Caco-2 (cell line): ENCODE measurements around the gene RRBP1. TPM values are rescaled to one million over a fixed set of nuclear protein-coding genes. Genes with fewer than 3 reads are reported as not detected.

Source experiments
- Bru-seq: library from RNA; stranded (reverse); fragments of 400-500 nt; gene quantifications from one replicate; lab custom pipeline; 2021; lab: Mats Ljungman, UMichigan
- BruChase-seq, 2 experiments: library from RNA; stranded (reverse); fragments of 400-500 nt; gene quantifications; one replicate each; lab custom pipeline; 2021; lab: Mats Ljungman, UMichigan
- BruUV-seq: library from RNA; stranded (reverse); fragments of 400-500 nt; replicated peaks from 2 replicates; lab custom pipeline; 2021; lab: Mats Ljungman, UMichigan
- CTCF ChIA-PET: fragments of 300-600 bp; sonication (Branson Sonifier 250); formaldehyde crosslinking; loops from one replicate; lab custom pipeline; 2022; ENCODE audit warnings: antibody characterized with exemption; lab: Charles Lee
- POLR2A ChIA-PET: fragments of 300-600 bp; sonication (Branson Sonifier 250); formaldehyde crosslinking; loops from one replicate; lab custom pipeline; 2022; ENCODE audit warnings: antibody characterized with exemption; lab: Charles Lee
- DNase-seq, 2 experiments: peaks; one replicate each; pipeline versions ENCODE4 v3.0.0 to v3.0.0-alpha.2; 2020 to 2022
- H3K27me3 ChIP-seq: replicated peaks from 2 replicates; pipeline ENCODE4 v1.6.0; 2011; ENCODE audit warnings: low read length; ENCODE audit not compliant: control insufficient read depth, insufficient read depth
- H3K36me3 ChIP-seq: 2 replicates; pipeline ENCODE4 v1.5.1; 2011; ENCODE audit warnings: low read length; ENCODE audit not compliant: control insufficient read depth, insufficient read depth
- H3K4me1 ChIP-seq: fragments of 250-450 bp; sonication (Bioruptor Pico); 2 replicates; pipeline ENCODE4 v1.5.1; 2020; ENCODE audit warnings: mild to moderate bottlenecking
- H3K4me3 ChIP-seq: 2 replicates; pipeline ENCODE4 v1.5.1; 2011; ENCODE audit warnings: low read depth, mild to moderate bottlenecking, control low read depth, low read length
- H3K9me3 ChIP-seq: fragments of 250-450 bp; sonication (Bioruptor Pico); 2 replicates; pipeline ENCODE4 v1.5.1; 2020; ENCODE audit warnings: mild to moderate bottlenecking, moderate library complexity
- H3K27ac Mint-ChIP-seq: one replicate; pipeline ENCODE4 v1.8.0; 2022; ENCODE audit warnings: mixed read lengths; ENCODE audit not compliant: unreplicated experiment
- H3K27me3 Mint-ChIP-seq: one replicate; pipeline ENCODE4 v1.8.0; 2022; ENCODE audit warnings: mixed read lengths; ENCODE audit not compliant: insufficient read depth, unreplicated experiment
- H3K36me3 Mint-ChIP-seq: one replicate; pipeline ENCODE4 v1.8.0; 2022; ENCODE audit warnings: mild to moderate bottlenecking, mixed read lengths; ENCODE audit not compliant: insufficient read depth, unreplicated experiment
- H3K4me1 Mint-ChIP-seq: one replicate; pipeline ENCODE4 v1.8.0; 2022; ENCODE audit warnings: low read depth, mixed read lengths; ENCODE audit not compliant: unreplicated experiment
- H3K4me3 Mint-ChIP-seq: one replicate; pipeline ENCODE4 v1.8.0; 2022; ENCODE audit warnings: mild to moderate bottlenecking, moderate library complexity, mixed read lengths; ENCODE audit not compliant: unreplicated experiment
- H3K9me3 Mint-ChIP-seq: one replicate; pipeline ENCODE4 v1.8.0; 2022; ENCODE audit warnings: mixed read lengths; ENCODE audit not compliant: unreplicated experiment
- intact Hi-C: fragments of 100-400 bp; cut with micrococcal nuclease; formaldehyde crosslinking; loops from one replicate; pipeline ENCODE4 v1.10.0; 2022; ENCODE audit not compliant: unreplicated experiment
- long read RNA-seq: library from polyadenylated mRNA; stranded (forward); transcript quantifications from one replicate; pipeline ENCODE4 v2.0.0, GENCODE V29; 2022
- total RNA-seq: library from RNA; stranded (reverse); gene quantifications from 2 replicates; pipeline ENCODE4 v1.2.3, GENCODE V29; 2022
- TF ChIP-seq, protein P1 (sequence below), 2 experiments: fragments of 200-600 bp in 1 of 2; IDR thresholded peaks; 1 replicate in 1 of 2; 2 replicates in 1 of 2; pipeline versions ENCODE4 v1.5.1 to v1.8.0; 2011 to 2022; ENCODE audit warnings: antibody characterized with exemption in 1 of 2, control low read depth in 1 of 2, inconsistent platforms in 1 of 2, low read depth in 1 of 2, low read length in 1 of 2, mild to moderate bottlenecking in 1 of 2, moderate library complexity in 1 of 2; ENCODE audit not compliant: insufficient read depth in 1 of 2, severe bottlenecking in 1 of 2, unreplicated experiment in 1 of 2

RRBP1 gene, protein sequence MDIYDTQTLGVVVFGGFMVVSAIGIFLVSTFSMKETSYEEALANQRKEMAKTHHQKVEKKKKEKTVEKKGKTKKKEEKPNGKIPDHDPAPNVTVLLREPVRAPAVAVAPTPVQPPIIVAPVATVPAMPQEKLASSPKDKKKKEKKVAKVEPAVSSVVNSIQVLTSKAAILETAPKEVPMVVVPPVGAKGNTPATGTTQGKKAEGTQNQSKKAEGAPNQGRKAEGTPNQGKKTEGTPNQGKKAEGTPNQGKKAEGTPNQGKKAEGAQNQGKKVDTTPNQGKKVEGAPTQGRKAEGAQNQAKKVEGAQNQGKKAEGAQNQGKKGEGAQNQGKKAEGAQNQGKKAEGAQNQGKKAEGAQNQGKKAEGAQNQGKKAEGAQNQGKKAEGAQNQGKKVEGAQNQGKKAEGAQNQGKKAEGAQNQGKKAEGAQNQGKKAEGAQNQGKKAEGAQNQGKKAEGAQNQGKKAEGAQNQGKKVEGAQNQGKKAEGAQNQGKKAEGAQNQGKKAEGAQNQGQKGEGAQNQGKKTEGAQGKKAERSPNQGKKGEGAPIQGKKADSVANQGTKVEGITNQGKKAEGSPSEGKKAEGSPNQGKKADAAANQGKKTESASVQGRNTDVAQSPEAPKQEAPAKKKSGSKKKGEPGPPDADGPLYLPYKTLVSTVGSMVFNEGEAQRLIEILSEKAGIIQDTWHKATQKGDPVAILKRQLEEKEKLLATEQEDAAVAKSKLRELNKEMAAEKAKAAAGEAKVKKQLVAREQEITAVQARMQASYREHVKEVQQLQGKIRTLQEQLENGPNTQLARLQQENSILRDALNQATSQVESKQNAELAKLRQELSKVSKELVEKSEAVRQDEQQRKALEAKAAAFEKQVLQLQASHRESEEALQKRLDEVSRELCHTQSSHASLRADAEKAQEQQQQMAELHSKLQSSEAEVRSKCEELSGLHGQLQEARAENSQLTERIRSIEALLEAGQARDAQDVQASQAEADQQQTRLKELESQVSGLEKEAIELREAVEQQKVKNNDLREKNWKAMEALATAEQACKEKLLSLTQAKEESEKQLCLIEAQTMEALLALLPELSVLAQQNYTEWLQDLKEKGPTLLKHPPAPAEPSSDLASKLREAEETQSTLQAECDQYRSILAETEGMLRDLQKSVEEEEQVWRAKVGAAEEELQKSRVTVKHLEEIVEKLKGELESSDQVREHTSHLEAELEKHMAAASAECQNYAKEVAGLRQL (N-terminal part only)
- total RNA-seq, result 665 and 758 TPM in 2 replicates
- Bru-seq, nascent RNA, result percentile 99 among the genes with signal in this experiment
- BruChase-seq, experiment 1, labeled RNA remaining after a 2-hour chase, result percentile 97 among the genes with signal in this experiment
- percentile 97 among the genes with signal in this experiment for BruChase-seq, experiment 2, labeled RNA remaining after a 6-hour chase
- long read RNA-seq, full-length matches to known transcripts, result 57 of 170 reads
- long read RNA-seq, partial matches to known transcripts, result 47 of 170 reads
- long read RNA-seq, other reads (novel, unspliced or antisense), result 66 of 170 reads

DNA sequence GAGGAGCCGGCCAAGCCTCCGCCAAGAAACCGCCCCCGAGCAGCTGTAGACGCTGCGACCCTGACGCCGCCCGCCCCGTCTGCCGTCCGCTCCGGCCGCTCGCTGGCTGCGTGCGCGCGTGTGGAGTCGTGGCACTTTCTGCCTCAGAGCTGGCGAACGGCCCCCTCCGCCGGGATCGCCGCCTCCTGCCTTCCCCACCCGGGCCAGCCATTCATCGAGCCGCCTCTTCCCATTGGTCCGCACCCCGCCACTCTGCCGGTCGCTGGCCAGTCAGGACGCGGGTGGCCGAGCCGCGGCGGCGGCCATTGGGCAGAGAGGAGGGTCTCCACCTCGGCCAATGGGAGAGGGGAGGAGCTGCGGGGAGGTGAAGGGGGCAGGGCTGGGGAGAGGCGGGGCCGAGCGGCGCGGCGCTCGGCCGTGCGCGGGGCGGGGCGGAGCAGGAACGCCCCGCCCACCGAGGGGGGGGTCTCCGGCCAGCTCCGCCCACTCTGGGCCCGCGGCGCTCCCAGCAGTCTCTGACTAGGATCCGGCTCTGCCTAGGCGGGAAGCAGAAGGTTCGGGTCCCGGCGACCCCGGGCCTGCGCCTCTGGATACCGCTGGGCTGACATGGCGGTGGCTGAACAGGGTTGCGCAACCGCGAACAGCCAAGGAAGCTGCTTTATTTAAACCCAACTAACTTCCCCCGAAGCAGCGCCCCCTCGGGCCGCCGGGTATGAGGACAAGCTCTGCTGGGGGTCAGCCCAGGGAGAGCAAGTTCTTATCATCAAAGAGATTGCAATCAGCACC lies at the start of gene RRBP1:
Gene RRBP1, minus strand, starts transcription at position 140 of the 786 bp plus-strand sequence. CDS start 21,735 bp downstream, outside the sequence.
- TF ChIP-seq, protein P1, sequence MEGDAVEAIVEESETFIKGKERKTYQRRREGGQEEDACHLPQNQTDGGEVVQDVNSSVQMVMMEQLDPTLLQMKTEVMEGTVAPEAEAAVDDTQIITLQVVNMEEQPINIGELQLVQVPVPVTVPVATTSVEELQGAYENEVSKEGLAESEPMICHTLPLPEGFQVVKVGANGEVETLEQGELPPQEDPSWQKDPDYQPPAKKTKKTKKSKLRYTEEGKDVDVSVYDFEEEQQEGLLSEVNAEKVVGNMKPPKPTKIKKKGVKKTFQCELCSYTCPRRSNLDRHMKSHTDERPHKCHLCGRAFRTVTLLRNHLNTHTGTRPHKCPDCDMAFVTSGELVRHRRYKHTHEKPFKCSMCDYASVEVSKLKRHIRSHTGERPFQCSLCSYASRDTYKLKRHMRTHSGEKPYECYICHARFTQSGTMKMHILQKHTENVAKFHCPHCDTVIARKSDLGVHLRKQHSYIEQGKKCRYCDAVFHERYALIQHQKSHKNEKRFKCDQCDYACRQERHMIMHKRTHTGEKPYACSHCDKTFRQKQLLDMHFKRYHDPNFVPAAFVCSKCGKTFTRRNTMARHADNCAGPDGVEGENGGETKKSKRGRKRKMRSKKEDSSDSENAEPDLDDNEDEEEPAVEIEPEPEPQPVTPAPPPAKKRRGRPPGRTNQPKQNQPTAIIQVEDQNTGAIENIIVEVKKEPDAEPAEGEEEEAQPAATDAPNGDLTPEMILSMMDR (IDR thresholded peaks at IDR 0.05; ENCODE audit: insufficient read depth in 1 of 2, low read depth in 1 of 2, low read length in 1 of 2, severe bottlenecking in 1 of 2, unreplicated experiment in 1 of 2), result peak; percentile 82 to 85
- Histone ChIP-seq H3K9me3 (peaks cover 16% of the 10 kb centered on the region), H3K4me3 (peak within 1 kb of the TSS; percentile 92), H3K4me1 (peaks cover 60% of the 10 kb centered on the region), H3K36me3 (peaks cover 4% of the 10 kb centered on the region; the same call in 1 of the 2 replicates), H3K27me3 (no peaks in the 10 kb centered on the region)
- Mint-ChIP-seq H3K27ac (peak within 1 kb of the TSS; percentile 95), H3K4me3 (peak within 1 kb of the TSS; percentile 85), H3K9me3 (peaks cover 17% of the 10 kb centered on the region), H3K27me3 (no peaks in the 10 kb centered on the region), H3K4me1 (peaks cover 68% of the 10 kb centered on the region), H3K36me3 (peaks cover 58% of the 10 kb centered on the region)
- peak; percentile 99 for DNase-seq
- intact Hi-C loops, result loop anchor here (1.0 to 10.0 kb wide), 6 partner anchors 26 to 313 kb away; partner anchors contain the start of gene SNX5
- BruUV-seq, result no TSS peak
- POLR2A ChIA-PET, result interaction anchor here (0.5 to 2.3 kb wide), 29 partner anchors 9 to 1805 kb away, joined by 3 to 73 read pairs (median 5); partner anchors contain the start of gene DSTN
- CTCF ChIA-PET, result interaction anchor here (0.6 to 2.9 kb wide), 29 partner anchors 9 to 982 kb away, joined by 3 to 44 read pairs (median 3); partner anchors contain the start of gene BANF2

DNA sequence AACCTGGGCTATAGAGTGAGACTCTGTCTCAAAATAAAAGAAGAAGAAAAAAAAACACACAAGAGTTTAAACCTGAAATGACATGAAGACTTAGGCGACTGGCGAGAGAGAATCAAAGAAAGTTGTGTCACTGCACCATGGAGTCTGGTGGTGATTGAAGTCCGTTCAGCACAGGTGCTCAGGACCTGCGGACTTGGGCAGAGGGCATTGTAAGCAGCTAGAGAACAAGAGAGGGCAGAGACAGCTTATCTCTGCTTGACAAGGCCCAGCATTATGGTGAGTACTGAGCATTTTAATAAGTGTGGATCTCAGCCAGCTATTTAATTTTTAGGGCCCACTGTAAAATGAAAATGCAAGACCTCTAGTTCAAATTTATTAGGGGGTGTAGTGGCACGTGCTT lies 49.2 kb upstream of the RRBP1 start:
- Mint-ChIP-seq H3K9me3 (peaks cover 5% of the 10 kb centered on the region), H3K4me3 (no peak overlapping the region), H3K4me1 (peaks cover 28% of the 10 kb centered on the region), H3K27me3 (no peaks in the 10 kb centered on the region), H3K36me3 (no peaks in the 10 kb centered on the region), H3K27ac (no peak overlapping the region)
- H3K36me3 ChIP-seq, result no peaks in the 10 kb centered on the region
- BruUV-seq, result no TSS peak
- H3K4me3 ChIP-seq, result no peak overlapping the region
- peaks cover 5% of the 10 kb centered on the region; the same call in 1 of the 2 replicates for H3K9me3 ChIP-seq
- peaks cover 21% of the 10 kb centered on the region for H3K4me1 ChIP-seq
- intact Hi-C loops, result loop anchor here (5.0 kb wide), 1 partner anchor 146 kb away; no protein-coding TSS in a partner anchor
- no peaks in the 10 kb centered on the region for H3K27me3 ChIP-seq
- ChIA-PET CTCF (interaction anchor here (0.7 kb wide), 1 partner anchor 34 kb away, joined by 6 read pairs; no protein-coding TSS in a partner anchor), POLR2A (interaction anchor here (0.6 kb wide), 1 partner anchor 21 kb away, joined by 8 read pairs; no protein-coding TSS in a partner anchor)
- DNase-seq, result no peak
- TF ChIP-seq, protein P1 (IDR thresholded peaks at IDR 0.05; ENCODE audit: insufficient read depth in 1 of 2, low read depth in 1 of 2, low read length in 1 of 2, severe bottlenecking in 1 of 2, unreplicated experiment in 1 of 2), result no peak
